Panc1 (cell line): ENCODE data around the gene NYAP2. TPM values are rescaled to one million over a fixed set of nuclear protein-coding genes. Genes with fewer than 3 reads are reported as not detected.

Source experiments
- ATAC-seq: fragments of 200-7000 bp; cut with Tn5 transposase; 2 replicates; pipeline ENCODE4 v1.9.1; 2020; ENCODE audit warnings: mild to moderate bottlenecking, moderate library complexity
- BruUV-seq: library from RNA; stranded (reverse); fragments of 400-500 nt; replicated peaks from 2 replicates; lab custom pipeline; 2021; lab: Mats Ljungman, UMichigan
- CTCF ChIA-PET: fragments of 300-600 bp; sonication (Branson Sonifier 250); formaldehyde crosslinking; loops from one replicate; lab custom pipeline; 2022; ENCODE audit warnings: antibody characterized with exemption; lab: Charles Lee
- POLR2A ChIA-PET: fragments of 300-600 bp; sonication (Branson Sonifier 250); formaldehyde crosslinking; loops from one replicate; lab custom pipeline; 2022; ENCODE audit warnings: antibody characterized with exemption; lab: Charles Lee
- DNase-seq: peaks from one replicate; pipeline ENCODE4 v3.0.0-alpha.2; 2010; ENCODE audit warnings: low read depth, low spot score
- H3K27ac ChIP-seq: 2 replicates; pipeline ENCODE4 v1.5.1; 2011; ENCODE audit warnings: mild to moderate bottlenecking, low read length, inconsistent platforms
- H3K27me3 ChIP-seq: fragments of 200-500 bp; sonication (Bioruptor generic); 2 replicates; pipeline ENCODE4 v1.6.0; 2014; ENCODE audit warnings: low read length, inconsistent platforms; ENCODE audit not compliant: control insufficient read depth, insufficient read depth
- H3K36me3 ChIP-seq: fragments of 200-500 bp; sonication (Bioruptor generic); 2 replicates; pipeline ENCODE4 v1.5.1; 2014; ENCODE audit warnings: inconsistent platforms, mild to moderate bottlenecking, low read length, moderate library complexity; ENCODE audit not compliant: control insufficient read depth, insufficient read depth
- H3K4me1 ChIP-seq: 2 replicates; pipeline ENCODE4 v1.5.1; 2011; ENCODE audit warnings: inconsistent platforms, mild to moderate bottlenecking, low read length, moderate library complexity; ENCODE audit not compliant: control insufficient read depth, insufficient read depth
- H3K4me3 ChIP-seq, 2 experiments: 2 replicates each; pipeline ENCODE4 v1.5.1; 2011 to 2012; ENCODE audit warnings: low read depth in 2 of 2, low read length in 2 of 2, mild to moderate bottlenecking in 2 of 2, inconsistent platforms in 1 of 2, moderate library complexity in 1 of 2
- H3K9me3 ChIP-seq: fragments of 200-500 bp; sonication (Bioruptor generic); 2 replicates; pipeline ENCODE4 v1.5.1; 2014; ENCODE audit warnings: low read depth, mild to moderate bottlenecking, inconsistent platforms, low read length, moderate library complexity; ENCODE audit not compliant: control insufficient read depth, insufficient read depth
- TCF7L2 ChIP-seq: IDR thresholded peaks from 2 replicates; pipeline ENCODE4 v1.6.1; 2011; ENCODE audit warnings: mild to moderate bottlenecking, low read depth, low read length, inconsistent platforms
- in situ Hi-C: cut with HindIII; loops from 2 replicates; pipeline ENCODE4 v1.10.0; 2016; ENCODE audit warnings: low sequenced_read_pairs, low pct_unique_long_range_greater_than_20kb
- intact Hi-C: fragments of 100-400 bp; cut with micrococcal nuclease; formaldehyde crosslinking; loops from one replicate; pipeline ENCODE4 v1.10.0; 2022; ENCODE audit not compliant: unreplicated experiment
- total RNA-seq: library from RNA; stranded (reverse); gene quantifications from one replicate; pipeline ENCODE4 v1.2.1, GENCODE V29; 2021; ENCODE audit not compliant: unreplicated experiment
- TF ChIP-seq, protein P1 (sequence below), 2 experiments: IDR thresholded peaks; 2 replicates each; pipeline ENCODE4 v1.6.1; 2011 to 2012; ENCODE audit warnings: low read depth in 2 of 2, control low read depth in 1 of 2, low read length in 1 of 2, mild to moderate bottlenecking in 1 of 2, moderate library complexity in 1 of 2; ENCODE audit not compliant: insufficient read depth in 1 of 2
- TF ChIP-seq, protein P2 (sequence below): fragments of 450-650 bp; IDR thresholded peaks from 2 replicates; pipeline ENCODE4 v1.5.1; 2017; ENCODE audit warnings: mild to moderate bottlenecking

The NYAP2 gene
- total RNA-seq, 1 experiment from 2014 or later, result not detected

DNA sequence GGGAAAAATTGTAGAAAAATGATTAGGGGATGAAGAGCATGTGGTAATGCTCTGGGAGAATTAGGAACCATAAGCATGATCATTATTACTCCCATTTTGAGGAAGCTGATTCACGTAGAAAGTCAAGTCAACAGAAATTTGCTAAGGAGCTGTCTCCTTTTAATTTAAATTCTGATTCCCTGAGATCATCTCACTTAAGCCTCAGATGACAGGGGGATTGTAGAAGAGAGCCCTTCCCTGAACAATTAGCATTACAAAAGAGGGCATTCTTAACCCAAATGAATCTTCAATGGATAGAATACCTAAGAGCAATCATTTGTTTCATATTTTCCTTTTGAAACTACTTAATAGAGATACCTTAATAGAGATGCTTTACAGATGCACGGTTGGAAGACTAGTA lies 267.9 kb downstream of the NYAP2 start:
- Histone ChIP-seq H3K27me3 (no peaks in the 10 kb centered on the region), H3K4me1 (peaks cover 8% of the 10 kb centered on the region), H3K36me3 (no peaks in the 10 kb centered on the region), H3K4me3 (no peak overlapping the region), H3K9me3 (no peaks in the 10 kb centered on the region), H3K27ac (no peak overlapping the region)
- ChIA-PET POLR2A (no interaction called here), CTCF (interaction anchor here (1.3 kb wide), 1 partner anchor 1135 kb away, joined by 3 read pairs; no protein-coding TSS in a partner anchor)
- no peak for TF ChIP-seq TCF7L2
- intact Hi-C loops (loop anchor here (10.0 kb wide), 4 partner anchors 663 to 1567 kb away; no protein-coding TSS in a partner anchor), in situ Hi-C loops (no loop called here)
- DNase-seq (no peak), ATAC-seq (no peak)
- no TSS peak for BruUV-seq

DNA sequence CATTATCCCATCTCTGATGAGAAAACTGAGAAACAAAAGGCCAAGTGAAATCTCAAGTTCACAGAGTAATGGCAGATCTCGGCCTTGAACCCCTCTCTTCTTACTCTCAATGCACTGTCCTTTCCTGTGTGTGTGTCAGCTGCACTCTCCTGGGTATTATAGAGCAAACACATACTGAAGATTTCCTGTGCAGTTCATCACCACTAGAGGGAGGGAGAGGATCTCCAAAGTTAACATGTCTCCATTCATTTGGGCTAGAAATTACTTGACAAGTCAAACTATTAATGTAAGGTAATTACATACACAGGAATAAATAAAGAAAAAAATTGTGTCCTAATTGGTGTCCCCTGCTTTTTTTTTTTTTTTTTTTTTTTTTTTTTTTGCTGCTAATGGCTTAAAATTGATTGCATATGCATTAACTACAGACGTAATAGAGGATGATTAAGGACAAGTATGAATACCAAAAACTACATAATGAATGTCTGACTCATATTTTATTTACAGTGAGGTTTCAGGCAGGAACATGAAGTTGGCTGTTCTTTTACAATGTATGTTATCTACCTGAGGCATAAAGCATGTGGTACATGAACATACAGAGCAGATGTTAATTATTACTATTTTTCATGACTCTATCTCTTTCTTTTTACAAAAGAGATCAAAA lies 269.2 kb downstream of the NYAP2 start:
- Histone ChIP-seq H3K9me3 (no peaks in the 10 kb centered on the region), H3K4me3 (no peak overlapping the region), H3K36me3 (no peaks in the 10 kb centered on the region), H3K4me1 (peaks cover 8% of the 10 kb centered on the region), H3K27ac (peak overlapping the region; percentile 35; the same call in 1 of the 2 replicates), H3K27me3 (no peaks in the 10 kb centered on the region)
- in situ Hi-C loops (no loop called here), intact Hi-C loops (loop anchor here (1.0 to 10.0 kb wide), 6 partner anchors 664 to 1566 kb away; no protein-coding TSS in a partner anchor)
- no peak for DNase-seq
- TF ChIP-seq, protein P1, sequence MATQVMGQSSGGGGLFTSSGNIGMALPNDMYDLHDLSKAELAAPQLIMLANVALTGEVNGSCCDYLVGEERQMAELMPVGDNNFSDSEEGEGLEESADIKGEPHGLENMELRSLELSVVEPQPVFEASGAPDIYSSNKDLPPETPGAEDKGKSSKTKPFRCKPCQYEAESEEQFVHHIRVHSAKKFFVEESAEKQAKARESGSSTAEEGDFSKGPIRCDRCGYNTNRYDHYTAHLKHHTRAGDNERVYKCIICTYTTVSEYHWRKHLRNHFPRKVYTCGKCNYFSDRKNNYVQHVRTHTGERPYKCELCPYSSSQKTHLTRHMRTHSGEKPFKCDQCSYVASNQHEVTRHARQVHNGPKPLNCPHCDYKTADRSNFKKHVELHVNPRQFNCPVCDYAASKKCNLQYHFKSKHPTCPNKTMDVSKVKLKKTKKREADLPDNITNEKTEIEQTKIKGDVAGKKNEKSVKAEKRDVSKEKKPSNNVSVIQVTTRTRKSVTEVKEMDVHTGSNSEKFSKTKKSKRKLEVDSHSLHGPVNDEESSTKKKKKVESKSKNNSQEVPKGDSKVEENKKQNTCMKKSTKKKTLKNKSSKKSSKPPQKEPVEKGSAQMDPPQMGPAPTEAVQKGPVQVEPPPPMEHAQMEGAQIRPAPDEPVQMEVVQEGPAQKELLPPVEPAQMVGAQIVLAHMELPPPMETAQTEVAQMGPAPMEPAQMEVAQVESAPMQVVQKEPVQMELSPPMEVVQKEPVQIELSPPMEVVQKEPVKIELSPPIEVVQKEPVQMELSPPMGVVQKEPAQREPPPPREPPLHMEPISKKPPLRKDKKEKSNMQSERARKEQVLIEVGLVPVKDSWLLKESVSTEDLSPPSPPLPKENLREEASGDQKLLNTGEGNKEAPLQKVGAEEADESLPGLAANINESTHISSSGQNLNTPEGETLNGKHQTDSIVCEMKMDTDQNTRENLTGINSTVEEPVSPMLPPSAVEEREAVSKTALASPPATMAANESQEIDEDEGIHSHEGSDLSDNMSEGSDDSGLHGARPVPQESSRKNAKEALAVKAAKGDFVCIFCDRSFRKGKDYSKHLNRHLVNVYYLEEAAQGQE (IDR thresholded peaks at IDR 0.05; ENCODE audit: insufficient read depth in 1 of 2, low read depth in 2 of 2, low read length in 1 of 2), result no peak
- TF ChIP-seq, protein P2, sequence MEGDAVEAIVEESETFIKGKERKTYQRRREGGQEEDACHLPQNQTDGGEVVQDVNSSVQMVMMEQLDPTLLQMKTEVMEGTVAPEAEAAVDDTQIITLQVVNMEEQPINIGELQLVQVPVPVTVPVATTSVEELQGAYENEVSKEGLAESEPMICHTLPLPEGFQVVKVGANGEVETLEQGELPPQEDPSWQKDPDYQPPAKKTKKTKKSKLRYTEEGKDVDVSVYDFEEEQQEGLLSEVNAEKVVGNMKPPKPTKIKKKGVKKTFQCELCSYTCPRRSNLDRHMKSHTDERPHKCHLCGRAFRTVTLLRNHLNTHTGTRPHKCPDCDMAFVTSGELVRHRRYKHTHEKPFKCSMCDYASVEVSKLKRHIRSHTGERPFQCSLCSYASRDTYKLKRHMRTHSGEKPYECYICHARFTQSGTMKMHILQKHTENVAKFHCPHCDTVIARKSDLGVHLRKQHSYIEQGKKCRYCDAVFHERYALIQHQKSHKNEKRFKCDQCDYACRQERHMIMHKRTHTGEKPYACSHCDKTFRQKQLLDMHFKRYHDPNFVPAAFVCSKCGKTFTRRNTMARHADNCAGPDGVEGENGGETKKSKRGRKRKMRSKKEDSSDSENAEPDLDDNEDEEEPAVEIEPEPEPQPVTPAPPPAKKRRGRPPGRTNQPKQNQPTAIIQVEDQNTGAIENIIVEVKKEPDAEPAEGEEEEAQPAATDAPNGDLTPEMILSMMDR, result peak; percentile 84
- TF ChIP-seq TCF7L2, result no peak
- CTCF ChIA-PET, result interaction anchor here (0.6 to 0.7 kb wide), 3 partner anchors 547 to 1250 kb away, joined by 3 to 19 read pairs (median 7); no protein-coding TSS in a partner anchor
- ATAC-seq, result peak; percentile 95
- POLR2A ChIA-PET, result no interaction called here
- no TSS peak for BruUV-seq

DNA sequence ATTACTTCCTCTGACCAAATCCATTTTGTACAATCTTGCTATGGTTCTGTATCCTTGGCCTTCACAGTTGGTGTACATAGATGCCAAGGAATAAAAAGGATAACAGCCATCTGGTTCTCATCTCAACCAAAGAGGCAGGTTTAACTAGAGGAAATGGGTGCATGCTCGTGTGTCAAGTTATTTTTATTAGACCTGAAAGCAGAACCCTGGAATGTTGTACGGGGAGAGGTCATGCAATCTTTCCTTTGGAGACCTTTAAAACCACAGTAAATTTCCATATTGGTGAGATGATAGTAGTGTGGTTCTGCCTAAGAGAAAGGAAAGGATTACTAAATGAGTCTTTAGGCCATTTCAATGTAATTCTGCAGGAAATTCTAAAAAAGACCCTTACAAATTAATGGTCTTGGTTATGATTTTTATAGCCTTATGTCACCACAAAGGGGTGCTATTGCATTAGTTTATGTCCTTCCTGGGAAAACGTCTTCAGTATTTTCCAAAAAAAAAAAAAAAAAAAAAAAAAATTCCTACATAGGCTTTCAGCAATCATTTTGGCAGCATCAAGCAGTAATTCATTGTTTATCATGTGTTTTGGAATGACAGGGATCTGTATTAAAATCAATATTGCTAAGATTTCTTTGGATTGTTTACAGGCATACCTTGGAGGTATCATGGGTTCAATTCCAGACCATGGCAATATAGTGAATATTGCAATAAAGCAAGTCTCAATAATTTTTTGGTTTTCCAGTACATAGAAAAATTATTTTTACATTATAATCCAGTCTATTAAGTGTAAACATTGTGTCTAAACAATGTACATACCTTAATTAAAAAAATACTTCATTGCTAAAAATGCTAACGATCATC lies 270.8 kb downstream of the NYAP2 start:
- no TSS peak for BruUV-seq
- DNase-seq, result no peak
- no peaks in the 10 kb centered on the region for H3K9me3 ChIP-seq
- no peak for ATAC-seq
- TF ChIP-seq, protein P2, result peak; percentile 57; the same call in 1 of the 2 replicates
- TF ChIP-seq TCF7L2, result no peak
- in situ Hi-C loops, result no loop called here
- H3K27me3 ChIP-seq, result no peaks in the 10 kb centered on the region
- H3K4me1 ChIP-seq, result peaks cover 8% of the 10 kb centered on the region
- no peaks in the 10 kb centered on the region for H3K36me3 ChIP-seq
- ChIA-PET POLR2A (no interaction called here), CTCF (no interaction called here)
- H3K27ac ChIP-seq, result peak overlapping the region; percentile 73; the same call in 1 of the 2 replicates
- H3K4me3 ChIP-seq, result no peak overlapping the region
- intact Hi-C loops, result loop anchor here (1.0 to 2.0 kb wide), 3 partner anchors 361 to 1314 kb away; no protein-coding TSS in a partner anchor
